Smooth muscle cell (in vitro differentiated cells): Measurements from ENCODE around the gene ISLR2. TPM values are rescaled to one million over a fixed set of nuclear protein-coding genes. Genes with fewer than 3 reads are reported as not detected.

ENCODE experiments used
- DNase-seq: peaks from one replicate; lab custom pipeline; 2025; ENCODE audit not compliant: unreplicated experiment; lab: John Stamatoyannopoulos, UW
- H2AFZ ChIP-seq: fragments of 200-600 bp; sonication (generic); 2 replicates; pipeline ENCODE4 v1.6.0; 2016; ENCODE audit warnings: antibody characterized with exemption, low read depth, mild to moderate bottlenecking
- H3F3A ChIP-seq: fragments of 200-600 bp; sonication (generic); 2 replicates; pipeline ENCODE4 v1.6.0; 2017; ENCODE audit warnings: antibody characterized with exemption, low read depth
- H3K27ac ChIP-seq: fragments of 200-600 bp; sonication (generic); 2 replicates; pipeline ENCODE4 v1.5.1; 2016; ENCODE audit warnings: low read depth, mild to moderate bottlenecking
- H3K27me3 ChIP-seq: fragments of 200-600 bp; sonication (generic); 2 replicates; pipeline ENCODE4 v1.6.1; 2016; ENCODE audit warnings: low read depth, mild to moderate bottlenecking
- H3K36me3 ChIP-seq: fragments of 200-600 bp; sonication (generic); 2 replicates; pipeline ENCODE4 v1.5.1; 2016; ENCODE audit warnings: low read depth
- H3K4me1 ChIP-seq: fragments of 200-600 bp; sonication (generic); 2 replicates; pipeline ENCODE4 v1.5.1; 2016; ENCODE audit warnings: low read depth
- H3K4me2 ChIP-seq: fragments of 200-600 bp; sonication (generic); 2 replicates; pipeline ENCODE4 v1.6.0; 2016; ENCODE audit warnings: mild to moderate bottlenecking
- H3K4me3 ChIP-seq: fragments of 200-600 bp; sonication (generic); 2 replicates; pipeline ENCODE4 v1.5.1; 2016; ENCODE audit warnings: mild to moderate bottlenecking
- H3K79me2 ChIP-seq: fragments of 200-600 bp; sonication (generic); 2 replicates; pipeline ENCODE4 v1.6.0; 2016; ENCODE audit warnings: low read depth, mild to moderate bottlenecking
- H3K9ac ChIP-seq: fragments of 200-600 bp; sonication (generic); 2 replicates; pipeline ENCODE4 v1.6.0; 2016; ENCODE audit warnings: low read depth
- H3K9me3 ChIP-seq: fragments of 200-600 bp; sonication (generic); replicated peaks from 2 replicates; pipeline ENCODE4 v1.5.1; 2016; ENCODE audit warnings: low read depth
- H4K20me1 ChIP-seq: fragments of 200-600 bp; sonication (generic); 2 replicates; pipeline ENCODE4 v1.6.0; 2016; ENCODE audit warnings: low read depth
- CTCF ChIP-seq: fragments of 200-600 bp; sonication (generic); IDR thresholded peaks from 2 replicates; pipeline ENCODE4 v1.5.1; 2017; ENCODE audit warnings: borderline replicate concordance, mild to moderate bottlenecking, antibody characterized with exemption; ENCODE audit not compliant: insufficient read depth, poor library complexity, severe bottlenecking
- WGBS: methylation state at CpG from one replicate; pipeline ENCODE4 v1.1.7; 2016; ENCODE audit warnings: low lambda C conversion rate; 5-methylcytosine and 5-hydroxymethylcytosine counted together
- polyA plus RNA-seq: library from polyadenylated mRNA; unstranded; fragments of >200 nt; fragmentation: Nextera tagmentation; extraction: Ambion mirVana; gene quantifications from 2 replicates; pipeline ENCODE4 v1.2.1, GENCODE V29; 2016
- total RNA-seq: library from RNA; depleted of rRNA; stranded (reverse); fragments of >200 nt; gene quantifications from 2 replicates; pipeline ENCODE4 v1.2.3, GENCODE V29; 2014

The ISLR2 gene
- total and polyA plus RNA-seq, 2 experiments from 2014 or later, result 3.0 to 3.8 TPM

GRCh38 chr15:74121039-74121438 lies 9.3 kb upstream of the ISLR2 start:
- no peaks in the 10 kb centered on the region for H3K79me2 ChIP-seq
- no peak overlapping the region for H2AFZ ChIP-seq
- H3F3A ChIP-seq, result no peaks in the 10 kb centered on the region
- no peaks in the 10 kb centered on the region for H3K36me3 ChIP-seq
- no peak overlapping the region for H3K4me3 ChIP-seq
- no peaks in the 10 kb centered on the region for H3K27me3 ChIP-seq
- no peak overlapping the region for H3K27ac ChIP-seq
- H3K9ac ChIP-seq, result no peak overlapping the region
- peaks cover 9% of the 10 kb centered on the region for H3K4me1 ChIP-seq
- no peak for DNase-seq
- H4K20me1 ChIP-seq, result no peaks in the 10 kb centered on the region
- H3K4me2 ChIP-seq, result peak overlapping the region; percentile 40
- no peak for TF ChIP-seq CTCF
- 9% methylated on average over 4 of the region's 4 CpGs for WGBS
- H3K9me3 ChIP-seq, result no peaks in the 10 kb centered on the region

GRCh38 chr15:74121858-74122257 lies 8.5 kb upstream of the ISLR2 start:
- 94% methylated on average over 6 of the region's 6 CpGs for WGBS
- H3K27me3 ChIP-seq, result no peaks in the 10 kb centered on the region
- no peak for TF ChIP-seq CTCF
- no peaks in the 10 kb centered on the region for H3K79me2 ChIP-seq
- no peaks in the 10 kb centered on the region for H3F3A ChIP-seq
- no peak overlapping the region for H3K27ac ChIP-seq
- H2AFZ ChIP-seq, result no peak overlapping the region
- no peaks in the 10 kb centered on the region for H3K36me3 ChIP-seq
- no peak for DNase-seq
- H3K4me3 ChIP-seq, result no peak overlapping the region
- H3K4me2 ChIP-seq, result no peak overlapping the region
- H4K20me1 ChIP-seq, result no peaks in the 10 kb centered on the region
- H3K9ac ChIP-seq, result no peak overlapping the region
- no peaks in the 10 kb centered on the region for H3K9me3 ChIP-seq
- H3K4me1 ChIP-seq, result peaks cover 9% of the 10 kb centered on the region

- no peaks in the 10 kb centered on the region for H3K27me3 ChIP-seq
- H3K79me2 ChIP-seq, result no peaks in the 10 kb centered on the region
- no peaks in the 10 kb centered on the region for H3K9me3 ChIP-seq
- no peak overlapping the region for H3K27ac ChIP-seq
- H3K36me3 ChIP-seq, result no peaks in the 10 kb centered on the region
- H2AFZ ChIP-seq, result peak overlapping the region; percentile 8
- no peak overlapping the region for H3K4me3 ChIP-seq
- 60% methylated on average over 5 of the region's 5 CpGs for WGBS
- no peaks in the 10 kb centered on the region for H4K20me1 ChIP-seq
- H3K9ac ChIP-seq, result no peak overlapping the region
- no peak for DNase-seq
- no peak overlapping the region for H3K4me2 ChIP-seq
- no peak for TF ChIP-seq CTCF
- H3F3A ChIP-seq, result no peaks in the 10 kb centered on the region
- H3K4me1 ChIP-seq, result peaks cover 13% of the 10 kb centered on the region
These were observed 7.8 kb upstream of the ISLR2 start for GRCh38 chr15:74122403-74123130.

GRCh38 chr15:74123131-74123429 lies 7.3 kb upstream of the ISLR2 start:
- Histone ChIP-seq H2AFZ (peak overlapping the region; percentile 8), H3K4me2 (no peak overlapping the region), H3K36me3 (no peaks in the 10 kb centered on the region), H3K27me3 (peaks cover 3% of the 10 kb centered on the region), H3K4me1 (peaks cover 15% of the 10 kb centered on the region), H3F3A (no peaks in the 10 kb centered on the region), H3K27ac (no peak overlapping the region), H3K9ac (no peak overlapping the region), H3K4me3 (no peak overlapping the region), H3K9me3 (no peaks in the 10 kb centered on the region), H4K20me1 (no peaks in the 10 kb centered on the region), H3K79me2 (no peaks in the 10 kb centered on the region)
- 46% methylated on average over 4 of the region's 4 CpGs for WGBS
- DNase-seq, result no peak
- TF ChIP-seq CTCF, result no peak
